HG02970 (cell line): ENCODE data around the gene SERINC2.

Source experiments
- ATAC-seq: cut with Tn5 transposase; IDR thresholded peaks from one replicate; pipeline ENCODE4 v1.9.1; 2021; ENCODE audit warnings: mild to moderate bottlenecking, moderate library complexity, moderate number of reproducible peaks; ENCODE audit not compliant: unreplicated experiment, low FRiP score

The SERINC2 gene

GRCh38 chr1:31412732-31413404 lies at the start of gene SERINC2:
TSS of gene SERINC2 (plus strand) at chr1:31413213. CDS start at chr1:31413266, 53 bp downstream.
- ATAC-seq, result no peak

GRCh38 chr1:31364561-31365250 lies 48.3 kb upstream of the SERINC2 start:
- no peak for ATAC-seq

- ATAC-seq, result no peak
Measured at GRCh38 chr1:31366796-31367195, 46.2 kb upstream of the SERINC2 start.

DNA sequence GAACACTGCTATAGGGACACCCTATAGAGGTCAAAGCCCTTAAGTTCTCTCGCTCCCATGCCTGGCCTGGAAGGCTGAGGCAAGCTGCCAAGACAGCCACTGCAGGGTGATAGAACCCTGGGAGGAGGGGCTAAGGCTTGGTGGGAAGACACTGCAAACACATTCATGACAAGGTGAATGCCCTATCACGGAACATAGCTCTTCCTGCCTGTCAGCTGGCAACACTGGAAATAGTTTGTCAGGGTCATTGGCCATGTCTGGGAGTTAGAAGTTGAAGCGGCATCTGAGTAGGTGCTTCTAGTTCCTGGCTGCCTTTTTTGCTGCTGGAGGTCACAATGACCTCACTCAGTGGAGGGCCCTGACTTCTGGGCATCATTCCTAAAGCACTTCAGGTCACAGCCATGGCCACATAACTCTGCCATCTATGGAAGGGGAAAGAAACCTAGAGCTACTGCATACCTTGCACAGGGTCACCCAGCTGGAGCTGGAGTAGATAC lies 44.4 kb upstream of the SERINC2 start:
- no peak for ATAC-seq

DNA sequence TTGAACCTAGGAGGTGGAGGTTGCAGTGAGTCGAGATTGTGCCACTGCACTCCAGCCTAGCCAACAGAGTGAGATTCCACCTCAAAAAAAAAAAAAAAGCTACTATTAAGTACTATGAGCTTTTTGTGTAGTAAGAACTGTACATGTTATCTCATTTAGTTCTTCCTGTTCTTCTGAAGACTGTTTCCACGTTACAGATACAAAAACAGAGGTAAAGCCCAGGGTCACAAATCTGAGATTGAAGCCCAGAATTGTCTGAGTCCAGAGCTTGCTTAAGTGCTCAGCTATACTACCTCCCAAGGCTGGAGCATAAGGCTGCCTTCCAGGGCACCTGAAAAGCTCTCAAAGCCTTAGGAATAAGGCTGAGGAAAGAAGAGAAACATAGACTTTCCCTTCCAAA lies 43.0 kb upstream of the SERINC2 start:
- ATAC-seq, result no peak

DNA sequence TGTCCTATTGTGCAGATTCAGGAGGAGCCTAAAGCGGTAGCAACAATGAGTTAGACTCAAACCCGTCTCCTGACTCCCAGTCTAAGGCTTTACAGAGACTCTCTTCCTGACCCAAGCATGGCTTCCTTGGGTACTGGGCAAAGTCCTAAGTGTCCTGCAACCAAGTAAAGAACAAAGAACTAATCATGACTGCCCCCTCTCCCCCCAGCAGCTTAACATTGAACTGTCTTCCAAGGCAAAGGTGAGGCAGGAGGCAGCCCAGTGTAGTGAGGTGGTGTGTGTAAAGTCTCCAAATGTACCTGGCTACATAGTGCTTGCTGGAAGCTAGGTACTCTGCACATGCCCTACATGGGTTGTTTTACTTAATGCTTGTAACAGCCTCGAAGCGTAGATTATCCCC lies 42.4 kb upstream of the SERINC2 start:
- no peak for ATAC-seq

GRCh38 chr1:31371121-31371959 lies 41.7 kb upstream of the SERINC2 start:
- no peak for ATAC-seq

DNA sequence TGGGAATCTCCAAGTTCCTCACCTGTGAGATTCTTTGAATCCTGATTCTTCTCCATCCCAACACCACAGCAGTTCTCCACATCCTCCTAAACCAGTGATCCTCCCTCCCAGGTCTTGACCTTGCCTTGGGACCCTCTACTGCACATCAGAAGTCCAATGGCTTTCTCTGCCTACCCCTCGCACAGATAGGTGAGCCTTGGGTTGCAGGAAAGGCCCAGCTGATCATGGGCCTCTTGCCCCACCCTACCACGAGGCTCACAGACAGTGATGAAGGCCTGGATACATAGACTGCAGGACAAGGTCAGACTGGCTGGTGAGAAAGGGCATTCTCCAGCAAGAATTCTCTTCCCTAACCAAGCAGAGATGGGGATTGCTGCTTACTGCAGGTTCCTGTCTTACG lies 41.0 kb upstream of the SERINC2 start:
- no peak for ATAC-seq

GRCh38 chr1:31372751-31373055 lies 40.3 kb upstream of the SERINC2 start:
- no peak for ATAC-seq

DNA sequence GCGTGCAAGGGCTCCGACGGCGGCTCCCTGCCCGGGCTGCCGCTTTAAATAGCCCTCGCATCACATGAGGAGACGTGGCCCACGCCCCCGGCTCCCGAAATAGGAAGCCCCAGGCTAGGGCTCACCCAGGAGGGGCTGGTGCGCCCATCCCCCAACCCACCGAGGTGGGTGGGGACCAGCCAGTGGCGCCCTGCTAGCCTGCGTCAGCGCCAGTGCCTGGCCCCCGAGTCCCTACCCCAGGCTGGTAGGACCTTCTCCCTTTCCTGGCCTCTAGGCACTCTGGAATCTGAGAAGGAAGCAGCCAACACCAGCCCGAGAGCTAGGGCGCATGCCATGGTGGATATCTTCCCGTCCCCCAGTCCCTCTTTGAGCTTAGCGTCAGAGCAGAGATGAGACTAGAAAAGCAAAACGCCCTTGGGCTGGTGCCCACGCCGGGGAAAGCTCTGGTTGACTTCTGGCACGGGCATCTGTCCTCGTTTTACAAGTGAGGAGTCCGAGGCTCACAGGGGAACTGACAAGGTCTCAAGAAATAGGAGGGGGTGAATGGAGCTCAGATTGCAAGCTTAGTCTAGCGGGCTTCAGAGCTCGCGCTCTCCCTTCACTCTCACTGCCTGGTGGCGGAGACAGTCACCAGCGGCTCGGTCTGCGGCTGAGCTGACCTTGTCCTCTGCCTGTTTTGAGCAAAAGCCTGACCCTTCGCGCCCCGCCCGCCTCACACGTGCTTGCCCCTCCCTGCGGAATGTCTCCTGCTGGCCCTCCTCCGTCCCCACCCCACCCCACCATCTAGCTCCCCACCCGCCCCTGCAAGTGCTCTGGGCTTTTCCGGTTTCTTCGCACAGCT lies 39.7 kb upstream of the SERINC2 start, which contains the start of gene FABP3:
Gene FABP3 (minus strand): TSS at position 21 of the 841 bp plus-strand sequence. CDS start 62 bp downstream, outside the sequence.
- no peak for ATAC-seq

- ATAC-seq, result no peak
Measured at GRCh38 chr1:31373897-31374486, 39.0 kb upstream of the SERINC2 start.

- no peak for ATAC-seq
Measured at GRCh38 chr1:31374511-31375196, 38.4 kb upstream of the SERINC2 start.

- ATAC-seq, result no peak
Measured at GRCh38 chr1:31376375-31377134, 36.5 kb upstream of the SERINC2 start.

DNA sequence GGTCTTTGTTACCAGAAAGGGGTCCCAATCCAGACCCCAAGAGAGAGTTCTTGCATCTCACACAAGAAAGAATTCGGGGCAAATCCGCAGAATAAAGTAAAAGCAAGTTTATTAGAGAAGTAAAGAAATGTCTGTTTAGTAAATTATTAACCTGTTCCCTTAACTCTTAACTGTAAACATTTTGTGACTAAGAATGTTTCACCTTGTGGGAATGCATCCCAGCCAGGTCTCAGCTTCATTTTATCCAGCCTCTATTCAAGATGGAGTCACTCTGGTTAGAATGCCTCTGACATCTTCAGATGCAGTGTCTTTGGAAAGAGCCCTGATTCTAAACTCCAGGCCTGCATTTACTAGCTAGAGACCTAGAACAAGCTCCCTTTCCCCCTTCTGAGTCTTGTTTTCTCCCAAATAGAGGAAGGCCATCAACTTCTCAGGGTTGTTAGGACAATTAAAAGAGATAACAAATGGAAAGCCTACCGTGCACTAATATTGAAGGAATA lies 35.6 kb upstream of the SERINC2 start:
- ATAC-seq, result no peak

GRCh38 chr1:31378001-31378400 lies 35.0 kb upstream of the SERINC2 start:
- no peak for ATAC-seq

GRCh38 chr1:31380181-31380580 lies 32.8 kb upstream of the SERINC2 start:
- ATAC-seq, result no peak

DNA sequence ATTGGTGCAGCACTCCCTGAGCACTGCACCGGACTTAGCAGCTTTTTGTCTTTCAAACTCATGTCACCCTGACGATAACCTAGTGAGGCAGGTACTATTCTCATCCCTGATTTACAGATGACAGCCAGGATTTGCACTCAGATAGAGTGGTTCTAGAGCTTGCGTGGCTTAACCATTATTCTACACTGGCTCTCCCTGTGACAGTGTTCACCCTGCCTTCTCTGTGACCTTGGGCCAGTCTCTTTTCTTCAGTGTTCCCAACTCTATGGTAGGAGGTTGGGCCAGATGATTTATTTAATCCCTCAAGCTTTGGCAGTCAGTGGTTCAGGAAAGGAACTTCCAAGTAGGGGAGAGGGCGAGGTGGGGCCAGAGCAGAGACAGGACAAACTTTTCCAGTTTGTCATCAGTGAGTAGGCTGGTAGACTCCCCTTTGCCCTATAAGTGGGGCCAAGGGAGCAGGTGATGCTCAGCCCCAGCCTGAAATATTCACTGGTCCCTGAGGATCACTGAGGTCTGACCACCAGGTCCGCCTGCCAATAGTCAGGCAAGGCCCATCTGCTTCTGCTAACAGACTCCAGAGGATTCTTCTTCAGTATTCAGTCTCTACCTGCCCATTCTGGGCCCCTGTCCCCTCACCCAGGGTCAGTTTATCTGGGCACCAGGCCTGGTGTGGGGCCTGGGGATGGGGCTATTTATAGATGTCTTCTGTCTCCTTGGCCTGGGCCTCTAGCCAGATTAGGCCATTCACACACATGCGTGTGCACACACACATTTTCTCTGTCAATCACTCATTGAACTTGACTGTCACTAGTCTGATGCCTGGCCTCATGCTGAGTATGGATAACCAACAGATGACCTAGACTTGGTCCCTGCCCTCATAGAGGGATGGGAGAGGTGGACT lies 31.4 kb upstream of the SERINC2 start:
- ATAC-seq, result no peak
